Measurements from ENCODE around the gene REG4.

DNA sequence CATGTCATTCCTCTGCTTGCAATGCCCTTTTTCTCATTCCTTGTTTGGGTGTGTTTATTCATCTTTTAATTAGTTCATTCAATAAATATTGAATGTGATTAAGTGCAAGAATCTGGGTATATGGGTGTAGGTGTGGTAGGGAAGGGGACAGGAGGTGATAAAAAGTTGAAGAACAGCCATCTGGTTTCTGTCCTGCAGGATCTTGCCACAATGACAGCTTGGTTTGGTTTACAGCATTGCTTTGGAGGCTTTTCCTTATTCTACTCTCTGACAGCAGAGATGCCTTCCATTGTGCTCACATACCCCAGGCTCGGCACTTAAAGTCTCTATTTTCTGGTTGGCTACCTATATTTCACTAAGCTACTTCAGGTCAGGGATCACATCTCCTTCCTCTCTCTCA is 3.0 kb upstream of the REG4 start:
- TF ChIP-seq, protein P1, sequence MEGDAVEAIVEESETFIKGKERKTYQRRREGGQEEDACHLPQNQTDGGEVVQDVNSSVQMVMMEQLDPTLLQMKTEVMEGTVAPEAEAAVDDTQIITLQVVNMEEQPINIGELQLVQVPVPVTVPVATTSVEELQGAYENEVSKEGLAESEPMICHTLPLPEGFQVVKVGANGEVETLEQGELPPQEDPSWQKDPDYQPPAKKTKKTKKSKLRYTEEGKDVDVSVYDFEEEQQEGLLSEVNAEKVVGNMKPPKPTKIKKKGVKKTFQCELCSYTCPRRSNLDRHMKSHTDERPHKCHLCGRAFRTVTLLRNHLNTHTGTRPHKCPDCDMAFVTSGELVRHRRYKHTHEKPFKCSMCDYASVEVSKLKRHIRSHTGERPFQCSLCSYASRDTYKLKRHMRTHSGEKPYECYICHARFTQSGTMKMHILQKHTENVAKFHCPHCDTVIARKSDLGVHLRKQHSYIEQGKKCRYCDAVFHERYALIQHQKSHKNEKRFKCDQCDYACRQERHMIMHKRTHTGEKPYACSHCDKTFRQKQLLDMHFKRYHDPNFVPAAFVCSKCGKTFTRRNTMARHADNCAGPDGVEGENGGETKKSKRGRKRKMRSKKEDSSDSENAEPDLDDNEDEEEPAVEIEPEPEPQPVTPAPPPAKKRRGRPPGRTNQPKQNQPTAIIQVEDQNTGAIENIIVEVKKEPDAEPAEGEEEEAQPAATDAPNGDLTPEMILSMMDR (IDR thresholded peaks at IDR 0.05; ENCODE audit: extremely low read depth in 1 of 2, insufficient read depth in 1 of 2, low read depth in 1 of 2, low read length in 2 of 2): no peak
- TF ChIP-seq POLR2A (IDR thresholded peaks at IDR 0.05; ENCODE audit: low read depth, low read length) (no peak), POLR2AphosphoS5 (IDR thresholded peaks at IDR 0.05; ENCODE audit: insufficient read depth, low read depth, low read length) (no peak)
